HepG2 (cell line): Measurements from ENCODE around the gene STARD5. TPM values are rescaled to one million over a fixed set of nuclear protein-coding genes. Genes with fewer than 3 reads are reported as not detected.

ENCODE experiments used
- KLF9 ChIP-seq: IDR thresholded peaks from 2 replicates; pipeline ENCODE4 v1.6.1; 2016; ENCODE audit warnings: low read depth
- NFKB2 ChIP-seq: sonication (generic); formaldehyde crosslinking; IDR thresholded peaks from 2 replicates; pipeline ENCODE4 v1.4.0; 2020; ENCODE audit warnings: missing genetic modification reagents, borderline replicate concordance
- ZNF17 ChIP-seq: sonication (generic); formaldehyde crosslinking; IDR thresholded peaks from 2 replicates; pipeline ENCODE4 v1.5.0; 2020; ENCODE audit warnings: mild to moderate bottlenecking, missing genetic modification reagents
- ZNF367 ChIP-seq: sonication (generic); formaldehyde crosslinking; IDR thresholded peaks from 2 replicates; pipeline ENCODE4 v1.4.0; 2020; ENCODE audit warnings: missing genetic modification reagents, borderline replicate concordance
- ZNF556 ChIP-seq: sonication (generic); formaldehyde crosslinking; IDR thresholded peaks from 2 replicates; pipeline ENCODE4 v1.4.0; 2020; ENCODE audit warnings: mild to moderate bottlenecking, missing genetic modification reagents, borderline replicate concordance
- ZNF788 ChIP-seq: sonication (generic); formaldehyde crosslinking; IDR thresholded peaks from 2 replicates; pipeline ENCODE4 v1.5.0; 2020; ENCODE audit warnings: mild to moderate bottlenecking, missing genetic modification reagents, borderline replicate concordance
- polyA plus RNA-seq, 8 experiments: library from polyadenylated mRNA; depleted of rRNA in 3 of 8; stranded (reverse) in 7 of 8; unstranded in 1 of 8; fragments of >200 nt; fragmentation: Illumina TruSeq in 4 of 8; extraction: Trizol in 4 of 8; gene quantifications; 2 replicates each; pipeline versions ENCODE4 v1.2.1 to v1.2.3, GENCODE V29; 2011 to 2016; ENCODE audit warnings: low read depth in 4 of 8, missing spikeins in 1 of 8, mixed read lengths in 1 of 8; ENCODE audit not compliant: insufficient read depth in 1 of 8
- total RNA-seq, 5 experiments: library from RNA; depleted of rRNA; stranded (reverse); fragments of >200 nt; fragmentation: Illumina TruSeq; extraction: Trizol; gene quantifications; 2 replicates each; pipeline ENCODE4 v1.2.3, GENCODE V29; 2016; ENCODE audit warnings: low read depth in 1 of 5
- TF ChIP-seq, protein P1 (sequence below): sonication (generic); formaldehyde crosslinking; IDR thresholded peaks from 2 replicates; pipeline ENCODE4 v1.4.0; 2020; ENCODE audit warnings: missing genetic modification reagents
- TF ChIP-seq, protein P2 (sequence below): sonication (generic); formaldehyde crosslinking; IDR thresholded peaks from 2 replicates; pipeline ENCODE4 v1.4.0; 2020; ENCODE audit warnings: missing genetic modification reagents, mild to moderate bottlenecking, borderline replicate concordance

Gene STARD5
- total and polyA plus RNA-seq, 2 of the 13 experiments (the other 11 are each of a cell fraction or from before 2014, with no cell fraction given): 3.1 to 3.5 TPM

DNA sequence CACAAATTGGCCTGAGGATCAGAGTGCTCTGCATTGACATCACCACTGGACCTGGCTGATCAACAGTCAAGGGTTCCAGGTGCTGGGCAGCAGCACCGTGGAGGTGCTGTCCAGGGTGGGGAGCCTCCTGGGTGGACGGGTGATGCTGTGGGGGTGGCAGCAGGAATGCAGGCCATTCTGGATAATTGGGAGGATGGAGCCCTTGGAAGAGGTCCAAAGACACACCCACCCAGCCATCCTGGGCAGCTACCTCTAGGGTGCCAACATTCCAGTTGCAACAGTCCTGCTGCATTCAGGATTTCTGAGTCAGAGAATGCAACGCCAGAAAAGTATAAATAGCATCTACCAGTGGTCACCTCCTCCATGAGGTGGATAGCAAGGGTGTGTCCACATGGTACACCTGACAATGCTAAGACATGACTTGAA is 26.8 kb downstream of the STARD5 start (continued):
- TF ChIP-seq NFKB2 (CRISPR knock-in tag): no peak
- TF ChIP-seq ZNF556 (CRISPR knock-in tag): no peak
- TF ChIP-seq ZNF367 (CRISPR knock-in tag): no peak
- TF ChIP-seq KLF9 (CRISPR knock-in tag): no peak
- TF ChIP-seq, protein P1, sequence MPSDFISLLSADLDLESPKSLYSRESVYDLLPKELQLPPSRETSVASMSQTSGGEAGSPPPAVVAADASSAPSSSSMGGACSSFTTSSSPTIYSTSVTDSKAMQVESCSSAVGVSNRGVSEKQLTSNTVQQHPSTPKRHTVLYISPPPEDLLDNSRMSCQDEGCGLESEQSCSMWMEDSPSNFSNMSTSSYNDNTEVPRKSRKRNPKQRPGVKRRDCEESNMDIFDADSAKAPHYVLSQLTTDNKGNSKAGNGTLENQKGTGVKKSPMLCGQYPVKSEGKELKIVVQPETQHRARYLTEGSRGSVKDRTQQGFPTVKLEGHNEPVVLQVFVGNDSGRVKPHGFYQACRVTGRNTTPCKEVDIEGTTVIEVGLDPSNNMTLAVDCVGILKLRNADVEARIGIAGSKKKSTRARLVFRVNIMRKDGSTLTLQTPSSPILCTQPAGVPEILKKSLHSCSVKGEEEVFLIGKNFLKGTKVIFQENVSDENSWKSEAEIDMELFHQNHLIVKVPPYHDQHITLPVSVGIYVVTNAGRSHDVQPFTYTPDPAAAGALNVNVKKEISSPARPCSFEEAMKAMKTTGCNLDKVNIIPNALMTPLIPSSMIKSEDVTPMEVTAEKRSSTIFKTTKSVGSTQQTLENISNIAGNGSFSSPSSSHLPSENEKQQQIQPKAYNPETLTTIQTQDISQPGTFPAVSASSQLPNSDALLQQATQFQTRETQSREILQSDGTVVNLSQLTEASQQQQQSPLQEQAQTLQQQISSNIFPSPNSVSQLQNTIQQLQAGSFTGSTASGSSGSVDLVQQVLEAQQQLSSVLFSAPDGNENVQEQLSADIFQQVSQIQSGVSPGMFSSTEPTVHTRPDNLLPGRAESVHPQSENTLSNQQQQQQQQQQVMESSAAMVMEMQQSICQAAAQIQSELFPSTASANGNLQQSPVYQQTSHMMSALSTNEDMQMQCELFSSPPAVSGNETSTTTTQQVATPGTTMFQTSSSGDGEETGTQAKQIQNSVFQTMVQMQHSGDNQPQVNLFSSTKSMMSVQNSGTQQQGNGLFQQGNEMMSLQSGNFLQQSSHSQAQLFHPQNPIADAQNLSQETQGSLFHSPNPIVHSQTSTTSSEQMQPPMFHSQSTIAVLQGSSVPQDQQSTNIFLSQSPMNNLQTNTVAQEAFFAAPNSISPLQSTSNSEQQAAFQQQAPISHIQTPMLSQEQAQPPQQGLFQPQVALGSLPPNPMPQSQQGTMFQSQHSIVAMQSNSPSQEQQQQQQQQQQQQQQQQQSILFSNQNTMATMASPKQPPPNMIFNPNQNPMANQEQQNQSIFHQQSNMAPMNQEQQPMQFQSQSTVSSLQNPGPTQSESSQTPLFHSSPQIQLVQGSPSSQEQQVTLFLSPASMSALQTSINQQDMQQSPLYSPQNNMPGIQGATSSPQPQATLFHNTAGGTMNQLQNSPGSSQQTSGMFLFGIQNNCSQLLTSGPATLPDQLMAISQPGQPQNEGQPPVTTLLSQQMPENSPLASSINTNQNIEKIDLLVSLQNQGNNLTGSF: no peak
- no peak for TF ChIP-seq ZNF788 (CRISPR knock-in tag)
- no peak for TF ChIP-seq ZNF17 (CRISPR knock-in tag)
- TF ChIP-seq, protein P2, sequence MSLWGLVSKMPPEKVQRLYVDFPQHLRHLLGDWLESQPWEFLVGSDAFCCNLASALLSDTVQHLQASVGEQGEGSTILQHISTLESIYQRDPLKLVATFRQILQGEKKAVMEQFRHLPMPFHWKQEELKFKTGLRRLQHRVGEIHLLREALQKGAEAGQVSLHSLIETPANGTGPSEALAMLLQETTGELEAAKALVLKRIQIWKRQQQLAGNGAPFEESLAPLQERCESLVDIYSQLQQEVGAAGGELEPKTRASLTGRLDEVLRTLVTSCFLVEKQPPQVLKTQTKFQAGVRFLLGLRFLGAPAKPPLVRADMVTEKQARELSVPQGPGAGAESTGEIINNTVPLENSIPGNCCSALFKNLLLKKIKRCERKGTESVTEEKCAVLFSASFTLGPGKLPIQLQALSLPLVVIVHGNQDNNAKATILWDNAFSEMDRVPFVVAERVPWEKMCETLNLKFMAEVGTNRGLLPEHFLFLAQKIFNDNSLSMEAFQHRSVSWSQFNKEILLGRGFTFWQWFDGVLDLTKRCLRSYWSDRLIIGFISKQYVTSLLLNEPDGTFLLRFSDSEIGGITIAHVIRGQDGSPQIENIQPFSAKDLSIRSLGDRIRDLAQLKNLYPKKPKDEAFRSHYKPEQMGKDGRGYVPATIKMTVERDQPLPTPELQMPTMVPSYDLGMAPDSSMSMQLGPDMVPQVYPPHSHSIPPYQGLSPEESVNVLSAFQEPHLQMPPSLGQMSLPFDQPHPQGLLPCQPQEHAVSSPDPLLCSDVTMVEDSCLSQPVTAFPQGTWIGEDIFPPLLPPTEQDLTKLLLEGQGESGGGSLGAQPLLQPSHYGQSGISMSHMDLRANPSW (CRISPR knock-in tag): no peak
- TF ChIP-seq, all 625 proteins: peak for 0
